K562 (cell line): ENCODE data around the gene GRK3. TPM values are rescaled to one million over a fixed set of nuclear protein-coding genes. Genes with fewer than 3 reads are reported as not detected.

Experiments
- ATAC-seq: fragments of 200-7000 bp; cut with Tn5 transposase; 3 replicates; pipeline ENCODE4 v1.9.1; 2020; ENCODE audit warnings: moderate library complexity
- BruUV-seq: library from RNA; stranded (reverse); fragments of 400-500 nt; replicated peaks from 2 replicates; lab custom pipeline; 2021; lab: Mats Ljungman, UMichigan
- CTCF ChIA-PET: fragments of 300-600 bp; formaldehyde crosslinking; extraction: SDS; loops from one replicate; lab custom pipeline; 2021; ENCODE audit warnings: low intra/inter-chr PET ratio; lab: Yijun Ruan, JAX
- POLR2A ChIA-PET: fragments of 300-600, 350-650 bp; sonication (Branson Sonifier 250); formaldehyde crosslinking; extraction: SDS; loops from one replicate; lab custom pipeline; 2021; ENCODE audit warnings: antibody characterized with exemption, inconsistent platforms; lab: Yijun Ruan, JAX
- DNase-seq, 4 experiments: peaks; one replicate each; pipeline versions ENCODE4 v3.0.0 to v3.0.0-alpha.2; 2011 to 2018; ENCODE audit warnings: low spot score in 3 of 4, mixed read lengths in 3 of 4; ENCODE audit errors: extremely low read depth in 1 of 4
- FAIRE-seq: peaks from 2 replicates; lab custom pipeline; 2011; peaks lifted over from hg19 to GRCh38; lab: Jason Lieb, UNC
- H2AFZ ChIP-seq: 2 replicates; pipeline ENCODE4 v1.6.0; 2011; ENCODE audit warnings: low read depth, low read length, control low read depth, inconsistent platforms
- H3K27ac ChIP-seq: fragments of 200-600 bp; 3 replicates; pipeline ENCODE4 v1.8.0; 2011; ENCODE audit warnings: low read depth, mild to moderate bottlenecking, control low read depth, inconsistent platforms, low read length, moderate library complexity, mixed read lengths; ENCODE audit errors: extremely low read depth
- H3K27me3 ChIP-seq, 2 experiments: fragments of 300-600 bp in 1 of 2; 2 replicates in 1 of 2; 3 replicates in 1 of 2; pipeline versions ENCODE4 v1.6.0 to v1.8.0; 2011; ENCODE audit warnings: inconsistent platforms in 2 of 2, low read length in 2 of 2, mild to moderate bottlenecking in 1 of 2, mixed read lengths in 1 of 2, moderate library complexity in 1 of 2; ENCODE audit not compliant: control insufficient read depth in 2 of 2, insufficient read depth in 2 of 2
- H3K36me3 ChIP-seq: fragments of 300-600 bp; 3 replicates; pipeline ENCODE4 v1.8.0; 2011; ENCODE audit warnings: mild to moderate bottlenecking, low read length, inconsistent platforms; ENCODE audit not compliant: control insufficient read depth, insufficient read depth
- H3K4me1 ChIP-seq, 2 experiments: fragments of 200-600 bp in 1 of 2; replicated peaks in 1 of 2; 2 replicates in 1 of 2; 3 replicates in 1 of 2; pipeline versions ENCODE4 v1.5.1 to v1.8.0; 2011; ENCODE audit warnings: inconsistent platforms in 2 of 2, low read length in 2 of 2, mild to moderate bottlenecking in 1 of 2, mixed read lengths in 1 of 2, moderate library complexity in 1 of 2; ENCODE audit not compliant: control insufficient read depth in 2 of 2, insufficient read depth in 2 of 2
- H3K4me2 ChIP-seq: 2 replicates; pipeline ENCODE4 v1.6.1; 2011; ENCODE audit warnings: low read length, control low read depth, inconsistent platforms, mixed read lengths; ENCODE audit not compliant: insufficient read depth
- H3K4me3 ChIP-seq: fragments of 200-600 bp; sonication (generic), shearing (Covaris generic); 2 replicates; pipeline ENCODE4 v1.5.1; 2016; ENCODE audit warnings: control low read depth, inconsistent platforms
- H3K79me2 ChIP-seq: fragments of 200-600 bp; 3 replicates; pipeline ENCODE4 v1.8.0; 2011; ENCODE audit warnings: low read length, inconsistent platforms; ENCODE audit not compliant: control insufficient read depth, insufficient read depth
- H3K9ac ChIP-seq, 2 experiments: 2 replicates each; pipeline versions ENCODE4 v1.6.0 to v1.6.1; 2011; ENCODE audit warnings: low read depth in 2 of 2, low read length in 2 of 2, control low read depth in 1 of 2, inconsistent platforms in 1 of 2, mild to moderate bottlenecking in 1 of 2, mixed read lengths in 1 of 2; ENCODE audit not compliant: insufficient read depth in 1 of 2
- H3K9me1 ChIP-seq: one replicate; pipeline ENCODE4 v1.6.0; 2011; ENCODE audit warnings: inconsistent platforms, mild to moderate bottlenecking, low read length, moderate library complexity; ENCODE audit not compliant: control insufficient read depth, insufficient read depth
- H3K9me3 ChIP-seq: replicated peaks from 2 replicates; pipeline ENCODE4 v1.5.1; 2011; ENCODE audit warnings: low read depth, low read length, inconsistent platforms; ENCODE audit not compliant: control insufficient read depth, insufficient read depth
- H4K20me1 ChIP-seq: replicated peaks from 2 replicates; pipeline ENCODE4 v1.6.1; 2011; ENCODE audit warnings: low read length, inconsistent platforms, mixed read lengths; ENCODE audit not compliant: control insufficient read depth, insufficient read depth
- BCOR ChIP-seq: fragments of 450-650 bp; IDR thresholded peaks from 2 replicates; pipeline ENCODE4 v1.6.1; 2016
- ETV5 ChIP-seq: sonication (generic); formaldehyde crosslinking; IDR thresholded peaks from 2 replicates; pipeline ENCODE4 v1.4.0; 2020; ENCODE audit warnings: low read depth, mild to moderate bottlenecking, missing genetic modification reagents
- HIVEP1 ChIP-seq: fragments of 250-450 bp; sonication (Bioruptor Pico); IDR thresholded peaks from 2 replicates; pipeline ENCODE4 v1.4.0; 2020; ENCODE audit warnings: mild to moderate bottlenecking
- KLF13 ChIP-seq: fragments of 450-650 bp; IDR thresholded peaks from 2 replicates; pipeline ENCODE4 v1.6.1; 2016; ENCODE audit warnings: missing genetic modification characterization, low read depth, mild to moderate bottlenecking, missing compliant biosample characterization, moderate library complexity, borderline replicate concordance
- KLF16 ChIP-seq: IDR thresholded peaks from 2 replicates; pipeline ENCODE4 v1.6.1; 2016; ENCODE audit warnings: antibody characterized with exemption
- NCOA4 ChIP-seq: fragments of 450-650 bp; IDR thresholded peaks from 2 replicates; pipeline ENCODE4 v1.6.1; 2018; ENCODE audit warnings: mild to moderate bottlenecking; ENCODE audit not compliant: partially characterized antibody
- OTX1 ChIP-seq: fragments of 450-650 bp; formaldehyde crosslinking; IDR thresholded peaks from 2 replicates; pipeline ENCODE4 v1.4.0; 2022; ENCODE audit warnings: mild to moderate bottlenecking
- SMAD4 ChIP-seq: fragments of 250-450 bp; sonication (Bioruptor Pico); conservative IDR thresholded peaks from 2 replicates; pipeline ENCODE4 v1.8.0; 2021; ENCODE audit warnings: inconsistent platforms, mild to moderate bottlenecking, moderate library complexity
- XRCC5 ChIP-seq: fragments of 200-400 bp; formaldehyde crosslinking; IDR thresholded peaks from 2 replicates; pipeline ENCODE4 v1.6.1; 2017; ENCODE audit warnings: low read depth, mild to moderate bottlenecking, low read length
- ZBTB26 ChIP-seq: fragments of 450-650 bp; formaldehyde crosslinking; IDR thresholded peaks from 2 replicates; pipeline ENCODE4 v1.4.0; 2022; ENCODE audit warnings: missing genetic modification characterization
- ZBTB9 ChIP-seq: fragments of 450-650 bp; formaldehyde crosslinking; IDR thresholded peaks from 2 replicates; pipeline ENCODE4 v1.4.0; 2020; ENCODE audit warnings: mild to moderate bottlenecking, moderate library complexity
- ZNF12 ChIP-seq: sonication (generic); formaldehyde crosslinking; IDR thresholded peaks from 2 replicates; pipeline ENCODE4 v1.4.0; 2020; ENCODE audit warnings: mild to moderate bottlenecking, missing genetic modification reagents
- ZNF197 ChIP-seq: fragments of 200-800 bp; sonication (Bioruptor generic); IDR thresholded peaks from 2 replicates; pipeline ENCODE4 v1.6.1; 2016; ENCODE audit warnings: low read depth, missing genetic modification characterization, missing compliant biosample characterization
- ZNF212 ChIP-seq: fragments of 450-650 bp; formaldehyde crosslinking; IDR thresholded peaks from 2 replicates; pipeline ENCODE4 v1.4.0; 2020; ENCODE audit warnings: mild to moderate bottlenecking
- WGBS: fragments of 100-300 bp; shearing (Covaris generic); methylation state at CpG from one replicate; pipeline ENCODE4 v1.1.6; 2016; ENCODE audit warnings: low coverage, mixed read lengths; ENCODE audit not compliant: insufficient coverage; ENCODE audit errors: missing lambda C conversion rate; 5-methylcytosine and 5-hydroxymethylcytosine counted together
- in situ Hi-C: fragments of 300-500 bp; cut with MboI; formaldehyde crosslinking; loops from 4 replicates; pipeline ENCODE4 v1.15.0; 2018; ENCODE audit warnings: inconsistent platforms, mixed read lengths
- intact Hi-C: fragments of 100-400 bp; cut with micrococcal nuclease; formaldehyde crosslinking; loops from 2 replicates; pipeline ENCODE4 v1.14.2; 2022
- polyA plus RNA-seq, 8 experiments: library from polyadenylated mRNA; depleted of rRNA in 4 of 8; stranded (reverse) in 5 of 8; unstranded in 3 of 8; fragments of >200 nt; fragmentation: Nextera tagmentation in 2 of 8; fragmentation: Illumina TruSeq in 1 of 8; extraction: Ambion mirVana in 2 of 8; extraction: Trizol in 1 of 8; gene quantifications; 2 replicates each; pipeline versions ENCODE4 v1.2.1 to v1.2.3, GENCODE V29; 2011 to 2014; ENCODE audit warnings: inconsistent platforms in 1 of 8, missing spikeins in 1 of 8
- total RNA-seq, 7 experiments: library from RNA; depleted of rRNA in 6 of 7; stranded (reverse); fragments of >200 nt in 6 of 7; fragmentation: Illumina TruSeq in 2 of 7; extraction: Trizol in 2 of 7; gene quantifications; 2 replicates each; pipeline versions ENCODE4 v1.2.1 to v1.2.3, GENCODE V29; 2011 to 2021; ENCODE audit warnings: low replicate concordance in 1 of 7

The GRK3 gene
- total and polyA plus RNA-seq, 9 of the 15 experiments (the other 6 are each of a cell fraction or from before 2014, with no cell fraction given): 1.4 to 7.6 (median 3.6) TPM

- H2AFZ ChIP-seq: no peak overlapping the region
- no peak overlapping the region for H3K27ac ChIP-seq
- no peaks in the 10 kb centered on the region for H3K27me3 ChIP-seq
- intact Hi-C loops: no loop called here
- CTCF ChIA-PET: no interaction called here
- H3K36me3 ChIP-seq: no peaks in the 10 kb centered on the region
- no peak overlapping the region for H3K9ac ChIP-seq
- H3K4me3 ChIP-seq: no peak overlapping the region
- no TSS peak for BruUV-seq
- no peak for ATAC-seq
- 61% methylated on average over 9 of the region's 10 CpGs for WGBS
- TF ChIP-seq ETV5 (CRISPR knock-in tag): no peak
- no peak for TF ChIP-seq ZNF12 (CRISPR knock-in tag)
- no peak for TF ChIP-seq KLF13 (tag)
- no peak for TF ChIP-seq SMAD4 (CRISPR knock-in tag)
- no peak for TF ChIP-seq ZNF212 (CRISPR knock-in tag)
- no peak for TF ChIP-seq NCOA4
- TF ChIP-seq OTX1 (CRISPR knock-in tag): no peak
- no peak for TF ChIP-seq ZNF197
- TF ChIP-seq XRCC5: no peak
- TF ChIP-seq ZBTB26: no peak
- TF ChIP-seq HIVEP1 (CRISPR knock-in tag): no peak
- no peak for TF ChIP-seq KLF16
- no peak for TF ChIP-seq BCOR
- TF ChIP-seq ZBTB9 (CRISPR knock-in tag): no peak
- H3K9me3 ChIP-seq: no peaks in the 10 kb centered on the region
- H3K4me2 ChIP-seq: no peak overlapping the region
- H3K79me2 ChIP-seq: no peaks in the 10 kb centered on the region
- POLR2A ChIA-PET: no interaction called here
- no peaks in the 10 kb centered on the region for H3K9me1 ChIP-seq
- H4K20me1 ChIP-seq: no peaks in the 10 kb centered on the region
- H3K4me1 ChIP-seq: no peaks in the 10 kb centered on the region
- in situ Hi-C loops: no loop called here
- no peak for DNase-seq
- no peak for FAIRE-seq
These were observed 152.2 kb downstream of the GRK3 start for GRCh38 chr22:25716637-25717036.
